GM13976 (cell line): ENCODE results near the gene ABCD1.
"Not testable (repeated sequence)": the region's sequence is repeated elsewhere in the genome, so short reads cannot be mapped to it uniquely, and the experiment has no call there.

Source experiments
- DNase-seq: peaks from one replicate; pipeline ENCODE4 v3.0.0; 2012; ENCODE audit warnings: low spot score
- in situ Hi-C: fragments of 300-500 bp; cut with MboI; formaldehyde crosslinking; loops from one replicate; pipeline ENCODE4 v1.12.0; 2022; ENCODE audit warnings: low sequenced_read_pairs, mixed read lengths, inconsistent platforms; ENCODE audit not compliant: unreplicated experiment
- TF ChIP-seq, protein P1 (sequence below): IDR thresholded peaks from 2 replicates; pipeline ENCODE4 v1.5.1; 2012; ENCODE audit warnings: borderline replicate concordance, mild to moderate bottlenecking; ENCODE audit not compliant: insufficient read depth; ENCODE audit errors: extremely low read depth, missing control alignments, control extremely low read depth

ABCD1 gene

DNA sequence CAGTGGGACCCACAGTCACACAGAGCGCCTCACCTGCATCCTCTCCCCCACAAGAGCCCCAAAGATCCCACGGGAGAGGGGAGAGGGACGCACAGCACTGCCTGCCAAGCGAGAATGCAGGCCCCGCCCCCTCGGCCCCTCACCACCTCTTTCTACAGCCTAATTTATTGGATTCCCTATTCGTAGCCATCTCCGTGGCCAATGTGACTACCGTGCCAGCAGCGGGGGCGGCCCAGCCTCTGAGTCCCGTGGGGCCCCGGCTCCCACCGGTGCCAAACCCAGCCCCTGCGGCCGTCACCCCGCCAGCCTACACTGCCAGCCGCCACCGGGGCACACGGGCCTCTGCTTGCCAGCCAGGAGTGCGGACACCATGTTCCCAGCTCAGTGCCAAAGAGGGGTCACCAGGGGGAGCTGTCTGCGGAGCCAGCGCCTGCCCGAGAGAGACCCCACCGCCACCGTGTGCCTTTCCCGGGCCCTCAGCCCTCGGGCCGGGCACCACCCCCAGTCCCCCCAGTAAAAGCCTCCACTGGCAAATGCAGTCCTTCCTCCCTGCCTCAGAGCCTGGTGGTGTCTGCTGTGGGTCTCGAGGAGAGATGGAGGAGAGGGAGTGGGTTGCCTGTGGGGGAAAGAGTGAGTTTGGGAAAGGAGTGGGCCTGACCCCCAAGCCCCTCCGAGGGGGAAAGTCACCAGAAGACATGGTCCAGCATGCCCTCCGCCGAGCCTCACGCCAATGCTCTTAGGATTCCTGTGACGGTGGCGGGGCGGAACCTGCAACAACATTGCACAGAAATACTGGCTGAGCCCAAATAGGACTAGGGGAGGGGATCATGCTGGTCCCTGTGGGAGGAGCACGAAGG lies 19.8 kb downstream of the ABCD1 start:
- TF ChIP-seq, protein P1, sequence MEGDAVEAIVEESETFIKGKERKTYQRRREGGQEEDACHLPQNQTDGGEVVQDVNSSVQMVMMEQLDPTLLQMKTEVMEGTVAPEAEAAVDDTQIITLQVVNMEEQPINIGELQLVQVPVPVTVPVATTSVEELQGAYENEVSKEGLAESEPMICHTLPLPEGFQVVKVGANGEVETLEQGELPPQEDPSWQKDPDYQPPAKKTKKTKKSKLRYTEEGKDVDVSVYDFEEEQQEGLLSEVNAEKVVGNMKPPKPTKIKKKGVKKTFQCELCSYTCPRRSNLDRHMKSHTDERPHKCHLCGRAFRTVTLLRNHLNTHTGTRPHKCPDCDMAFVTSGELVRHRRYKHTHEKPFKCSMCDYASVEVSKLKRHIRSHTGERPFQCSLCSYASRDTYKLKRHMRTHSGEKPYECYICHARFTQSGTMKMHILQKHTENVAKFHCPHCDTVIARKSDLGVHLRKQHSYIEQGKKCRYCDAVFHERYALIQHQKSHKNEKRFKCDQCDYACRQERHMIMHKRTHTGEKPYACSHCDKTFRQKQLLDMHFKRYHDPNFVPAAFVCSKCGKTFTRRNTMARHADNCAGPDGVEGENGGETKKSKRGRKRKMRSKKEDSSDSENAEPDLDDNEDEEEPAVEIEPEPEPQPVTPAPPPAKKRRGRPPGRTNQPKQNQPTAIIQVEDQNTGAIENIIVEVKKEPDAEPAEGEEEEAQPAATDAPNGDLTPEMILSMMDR, result no peak
- in situ Hi-C loops, result no loop called here
- DNase-seq, result no peak

DNA sequence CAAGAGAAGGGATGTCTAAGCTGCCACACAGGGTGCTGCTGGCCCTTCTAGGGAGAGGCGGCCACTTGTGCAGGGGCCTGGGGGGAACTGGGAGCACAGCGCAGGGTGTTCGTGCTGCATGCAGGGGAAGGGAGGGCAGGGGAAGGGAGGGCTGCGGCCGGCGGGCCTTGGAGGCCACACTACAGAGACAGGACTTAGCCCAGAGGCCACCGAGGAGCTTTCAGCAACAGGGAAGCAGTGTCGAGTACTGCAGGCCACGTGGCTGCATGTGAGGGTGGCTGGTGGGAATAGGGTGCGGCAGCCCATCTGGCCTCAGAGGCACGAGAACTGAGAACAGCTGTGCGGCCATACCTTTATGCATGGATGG lies 20.4 kb downstream of the ABCD1 start:
- DNase-seq, in situ Hi-C loops: not testable (repeated sequence)

DNA sequence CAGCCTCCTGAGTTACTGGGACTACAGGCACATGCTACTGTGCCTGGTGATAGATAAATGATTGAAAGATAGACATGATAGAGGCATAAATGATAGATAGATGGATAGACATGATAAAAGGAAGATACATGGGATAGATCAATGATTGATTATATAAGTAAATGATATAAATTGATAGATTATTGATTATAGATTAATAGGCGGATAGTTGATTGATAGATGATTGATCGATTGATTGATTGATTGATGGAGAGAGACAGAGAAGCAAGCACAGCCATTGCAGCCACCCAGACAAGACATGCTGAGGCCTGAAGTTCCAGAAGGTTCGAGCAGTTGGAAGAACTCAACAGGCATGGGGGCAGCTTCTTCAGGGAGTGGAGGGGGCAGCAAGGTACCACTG lies 21.7 kb downstream of the ABCD1 start:
- in situ Hi-C loops, result no loop called here
- TF ChIP-seq, protein P1, result no peak
- no peak for DNase-seq

DNA sequence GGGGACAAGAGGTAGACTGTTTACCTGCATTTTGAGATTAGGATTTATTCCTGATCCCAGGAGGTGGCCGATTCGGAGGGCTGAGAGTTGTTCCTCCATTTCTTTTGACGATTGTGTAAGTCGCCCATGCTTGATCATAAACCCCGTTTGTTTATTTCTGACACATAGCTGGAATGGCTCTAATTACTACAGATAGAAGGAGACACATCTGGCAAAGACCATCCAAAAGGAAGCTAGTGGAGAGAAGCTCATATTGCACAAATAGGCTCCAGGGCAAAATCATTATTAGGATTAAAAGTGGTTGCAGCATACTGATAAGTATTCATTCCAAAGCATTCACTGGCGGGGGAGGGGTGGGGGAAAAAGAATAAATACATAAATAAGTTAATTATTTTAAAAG lies 22.3 kb downstream of the ABCD1 start:
- DNase-seq, in situ Hi-C loops: not testable (repeated sequence)

DNA sequence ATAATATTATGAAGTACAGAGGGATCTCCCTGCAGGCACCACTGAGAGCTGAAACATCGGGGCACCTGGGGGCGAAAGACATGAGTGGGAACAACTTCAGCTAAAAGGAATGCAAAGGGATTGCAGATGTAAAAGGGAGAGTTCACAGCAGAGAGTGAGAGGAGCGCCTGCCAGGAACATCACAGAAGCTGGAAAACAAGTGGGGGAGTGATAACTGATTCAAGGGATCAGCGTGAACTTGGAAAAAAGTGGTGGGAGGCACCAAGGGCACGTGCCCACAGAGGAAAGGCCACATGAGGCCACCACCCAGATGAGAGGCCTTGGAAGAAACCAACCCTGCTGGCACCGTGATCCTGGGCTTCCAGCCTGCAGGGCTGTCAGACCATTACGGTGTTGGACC lies 24.4 kb downstream of the ABCD1 start:
- in situ Hi-C loops, result not testable (repeated sequence)

DNA sequence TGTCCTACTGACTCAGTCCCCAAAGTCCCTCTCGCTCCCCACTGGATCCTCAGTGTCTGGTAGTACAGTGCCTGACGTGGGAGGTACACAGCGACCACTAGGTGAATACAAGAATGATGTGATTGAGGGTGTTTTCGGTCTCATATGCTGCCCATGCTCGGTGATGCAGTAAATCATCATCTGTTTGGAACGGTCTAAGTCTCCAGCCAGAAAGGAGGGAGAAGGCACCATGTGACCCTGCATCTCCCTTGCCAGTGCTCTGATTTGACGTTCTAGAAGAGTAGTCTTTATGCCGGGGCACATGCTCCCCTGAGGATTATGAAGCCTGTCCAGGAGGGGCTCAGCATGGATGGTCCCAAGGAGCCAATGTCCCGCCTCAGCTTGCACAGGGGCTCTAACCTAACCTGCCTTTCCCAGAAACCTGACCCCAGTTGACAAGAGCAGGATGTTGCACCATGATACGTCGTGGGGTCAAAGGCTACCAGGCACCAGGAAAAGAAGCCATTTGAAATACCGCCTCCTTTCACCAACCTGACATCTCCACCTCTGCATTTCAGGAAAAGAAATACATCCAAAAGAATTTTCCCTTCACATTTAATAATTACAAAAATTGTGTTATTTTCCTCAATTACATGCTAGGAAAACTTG lies 25.6 kb downstream of the ABCD1 start:
- DNase-seq, result no peak
- in situ Hi-C loops, result no loop called here
- TF ChIP-seq, protein P1, result no peak

More for the DNA sequence above, 24.4 kb downstream of the ABCD1 start:
- not testable (repeated sequence) for DNase-seq

DNA sequence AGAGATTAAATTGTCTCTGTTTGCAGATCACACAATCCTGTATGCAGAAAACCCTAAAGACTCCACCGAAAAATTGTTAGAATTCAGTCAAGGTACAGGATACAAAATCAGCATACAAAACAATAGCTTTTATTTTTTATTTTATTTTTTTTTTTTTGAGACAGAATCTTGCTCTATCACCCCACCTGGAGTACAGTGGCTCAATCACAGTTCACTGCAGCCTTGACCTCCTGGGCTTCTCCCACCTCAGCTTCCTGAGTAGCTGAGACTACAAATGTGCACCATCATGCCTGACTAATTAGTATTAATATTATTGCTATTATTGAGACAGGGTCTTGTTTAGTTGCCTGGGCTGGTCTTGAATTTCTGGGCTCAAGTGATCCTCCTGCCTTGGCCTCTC lies 30.5 kb downstream of the ABCD1 start:
- in situ Hi-C loops, result no loop called here
- DNase-seq, result no peak
- TF ChIP-seq, protein P1, result no peak

DNA sequence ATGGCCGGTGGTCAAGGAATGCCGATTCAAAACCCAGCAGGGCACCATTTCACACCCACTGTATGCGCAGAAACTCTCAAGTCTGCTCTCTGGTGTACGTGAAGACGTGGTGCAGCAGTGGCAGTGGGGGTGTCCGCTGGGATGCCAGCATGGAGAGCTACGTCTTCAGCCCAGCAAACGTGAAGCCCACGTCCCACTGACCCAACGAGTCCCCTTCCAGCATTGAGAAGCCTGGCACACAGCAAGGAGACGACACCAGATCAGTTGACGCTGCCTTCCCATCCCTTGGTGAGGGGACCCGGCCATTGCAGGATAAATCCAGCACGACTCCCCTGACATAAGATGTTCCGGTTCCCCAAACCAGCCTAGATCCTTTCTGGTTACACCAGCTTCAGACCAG lies 37.2 kb downstream of the ABCD1 start:
- no peak for DNase-seq
- TF ChIP-seq, protein P1, result no peak
- in situ Hi-C loops, result no loop called here
